ENCODE results near the gene FATE1.

The FATE1 gene

GRCh38 chrX:151753313-151754046, 37.6 kb downstream of the FATE1 start:
- no peaks in the 10 kb centered on the region for H3K9me3 ChIP-seq
- peak; percentile 74 to 78 for TF ChIP-seq CTCF (IDR thresholded peaks at IDR 0.05)
- peaks cover 0 to 8% (median 2%) of the 10 kb centered on the region in 4 donors for H3K4me1 ChIP-seq
- peak; percentile 30 to 68 for DNase-seq
- no peak overlapping the region for H3K4me3 ChIP-seq
- no peaks in the 10 kb centered on the region for H3K27me3 ChIP-seq
- intact Hi-C loops (cut with DNase I; ENCODE audit: low total_unique reads) = loop anchor here (5.0 kb wide), 1 partner anchor 879 kb away; no protein-coding TSS in a partner anchor
- no peak overlapping the region for H3K27ac ChIP-seq
- no peaks in the 10 kb centered on the region for H3K36me3 ChIP-seq

- H3K4me1 ChIP-seq = peaks cover 0 to 8% (median 2%) of the 10 kb centered on the region in 4 donors
- TF ChIP-seq CTCF (IDR thresholded peaks at IDR 0.05) = no peak
- H3K4me3 ChIP-seq = no peak overlapping the region
- H3K9me3 ChIP-seq = no peaks in the 10 kb centered on the region
- H3K36me3 ChIP-seq = no peaks in the 10 kb centered on the region
- no peak for DNase-seq
- no peaks in the 10 kb centered on the region for H3K27me3 ChIP-seq
- H3K27ac ChIP-seq = no peak overlapping the region
- intact Hi-C loops (cut with DNase I; ENCODE audit: low total_unique reads) = loop anchor here (5.0 kb wide), 1 partner anchor 878 kb away; no protein-coding TSS in a partner anchor
Observed at GRCh38 chrX:151754047-151754429, 38.2 kb downstream of the FATE1 start.

GRCh38 chrX:151754641-151755215, 38.9 kb downstream of the FATE1 start:
- no peaks in the 10 kb centered on the region for H3K9me3 ChIP-seq
- H3K36me3 ChIP-seq = no peaks in the 10 kb centered on the region
- H3K4me1 ChIP-seq = peaks cover 0 to 8% (median 2%) of the 10 kb centered on the region in 4 donors
- H3K27me3 ChIP-seq = no peaks in the 10 kb centered on the region
- intact Hi-C loops (cut with DNase I; ENCODE audit: low total_unique reads) = loop anchor here (5.0 kb wide), 2 partner anchors 277 to 878 kb away; no protein-coding TSS in a partner anchor
- DNase-seq = no peak
- H3K4me3 ChIP-seq = no peak overlapping the region
- H3K27ac ChIP-seq = no peak overlapping the region
- TF ChIP-seq CTCF (IDR thresholded peaks at IDR 0.05) = no peak

GRCh38 chrX:151759041-151759708, 43.3 kb downstream of the FATE1 start:
- Histone ChIP-seq H3K4me3 (no peak overlapping the region), H3K4me1 (peaks cover 0 to 1% (median 0%) of the 10 kb centered on the region in 4 donors), H3K9me3 (no peaks in the 10 kb centered on the region), H3K36me3 (no peaks in the 10 kb centered on the region), H3K27ac (no peak overlapping the region), H3K27me3 (no peaks in the 10 kb centered on the region)
- DNase-seq = no peak
- intact Hi-C loops (cut with DNase I; ENCODE audit: low total_unique reads) = loop anchor here (5.0 kb wide), 1 partner anchor 282 kb away; no protein-coding TSS in a partner anchor
- no peak for TF ChIP-seq CTCF (IDR thresholded peaks at IDR 0.05)

- Histone ChIP-seq H3K4me3 (no peak overlapping the region), H3K36me3 (no peaks in the 10 kb centered on the region), H3K27me3 (no peaks in the 10 kb centered on the region), H3K27ac (no peak overlapping the region), H3K4me1 (no peaks in the 10 kb centered on the region), H3K9me3 (no peaks in the 10 kb centered on the region)
- DNase-seq = no peak
- no peak for TF ChIP-seq CTCF (IDR thresholded peaks at IDR 0.05)
- intact Hi-C loops (cut with DNase I; ENCODE audit: low total_unique reads) = no loop called here
Observed at GRCh38 chrX:151762802-151763201, 47.0 kb downstream of the FATE1 start.
